ENCODE data around the gene GIPC3.
A peak's percentile ranks its signal among the peaks of the same experiment; 100 is the strongest.

The GIPC3 gene

DNA sequence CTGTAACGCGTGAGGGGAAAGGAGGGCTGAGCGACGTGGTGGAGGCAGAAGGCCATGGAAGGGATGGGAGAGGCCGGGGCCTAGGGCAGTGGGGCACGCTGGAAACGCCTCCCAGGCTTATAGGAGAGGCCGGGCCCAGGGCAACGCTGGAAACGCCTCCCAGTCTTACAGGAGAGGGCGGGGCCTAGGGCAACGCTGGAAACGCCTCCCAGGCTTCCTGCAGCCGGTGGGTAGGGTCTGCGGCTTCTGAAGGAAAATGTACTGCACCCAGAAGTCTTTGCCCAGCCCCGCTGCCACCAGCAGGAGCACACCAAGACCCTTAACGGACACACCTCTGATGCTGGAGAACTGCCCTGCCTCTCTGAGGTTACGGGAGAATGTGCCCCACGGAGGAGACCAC lies 32.2 kb downstream of the GIPC3 start:
- no peaks in the 10 kb centered on the region for H3K27me3 ChIP-seq (ENCODE audit: insufficient read depth, poor library complexity, severe bottlenecking)
- H3K9me3 ChIP-seq (ENCODE audit: severe bottlenecking) = no peaks in the 10 kb centered on the region
- H3K4me1 ChIP-seq (ENCODE audit: insufficient read depth, poor library complexity, severe bottlenecking) = no peaks in the 10 kb centered on the region
- no peak overlapping the region for H3K4me3 ChIP-seq (ENCODE audit: severe bottlenecking)
- 0 out of 2 replicates have a peak, but pooled peaks cover under 1% of the 10 kb centered on the region for H3K36me3 ChIP-seq (ENCODE audit: low read depth)
- H3K27ac ChIP-seq (ENCODE audit: poor library complexity, severe bottlenecking) = no peak overlapping the region
- TF ChIP-seq, protein P1, sequence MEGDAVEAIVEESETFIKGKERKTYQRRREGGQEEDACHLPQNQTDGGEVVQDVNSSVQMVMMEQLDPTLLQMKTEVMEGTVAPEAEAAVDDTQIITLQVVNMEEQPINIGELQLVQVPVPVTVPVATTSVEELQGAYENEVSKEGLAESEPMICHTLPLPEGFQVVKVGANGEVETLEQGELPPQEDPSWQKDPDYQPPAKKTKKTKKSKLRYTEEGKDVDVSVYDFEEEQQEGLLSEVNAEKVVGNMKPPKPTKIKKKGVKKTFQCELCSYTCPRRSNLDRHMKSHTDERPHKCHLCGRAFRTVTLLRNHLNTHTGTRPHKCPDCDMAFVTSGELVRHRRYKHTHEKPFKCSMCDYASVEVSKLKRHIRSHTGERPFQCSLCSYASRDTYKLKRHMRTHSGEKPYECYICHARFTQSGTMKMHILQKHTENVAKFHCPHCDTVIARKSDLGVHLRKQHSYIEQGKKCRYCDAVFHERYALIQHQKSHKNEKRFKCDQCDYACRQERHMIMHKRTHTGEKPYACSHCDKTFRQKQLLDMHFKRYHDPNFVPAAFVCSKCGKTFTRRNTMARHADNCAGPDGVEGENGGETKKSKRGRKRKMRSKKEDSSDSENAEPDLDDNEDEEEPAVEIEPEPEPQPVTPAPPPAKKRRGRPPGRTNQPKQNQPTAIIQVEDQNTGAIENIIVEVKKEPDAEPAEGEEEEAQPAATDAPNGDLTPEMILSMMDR (IDR thresholded peaks at IDR 0.05; ENCODE audit: poor library complexity, severe bottlenecking) = no peak
- peak; percentile 43 for DNase-seq (ENCODE audit: low spot score)
- ATAC-seq (ENCODE audit: low read depth) = no peak

DNA sequence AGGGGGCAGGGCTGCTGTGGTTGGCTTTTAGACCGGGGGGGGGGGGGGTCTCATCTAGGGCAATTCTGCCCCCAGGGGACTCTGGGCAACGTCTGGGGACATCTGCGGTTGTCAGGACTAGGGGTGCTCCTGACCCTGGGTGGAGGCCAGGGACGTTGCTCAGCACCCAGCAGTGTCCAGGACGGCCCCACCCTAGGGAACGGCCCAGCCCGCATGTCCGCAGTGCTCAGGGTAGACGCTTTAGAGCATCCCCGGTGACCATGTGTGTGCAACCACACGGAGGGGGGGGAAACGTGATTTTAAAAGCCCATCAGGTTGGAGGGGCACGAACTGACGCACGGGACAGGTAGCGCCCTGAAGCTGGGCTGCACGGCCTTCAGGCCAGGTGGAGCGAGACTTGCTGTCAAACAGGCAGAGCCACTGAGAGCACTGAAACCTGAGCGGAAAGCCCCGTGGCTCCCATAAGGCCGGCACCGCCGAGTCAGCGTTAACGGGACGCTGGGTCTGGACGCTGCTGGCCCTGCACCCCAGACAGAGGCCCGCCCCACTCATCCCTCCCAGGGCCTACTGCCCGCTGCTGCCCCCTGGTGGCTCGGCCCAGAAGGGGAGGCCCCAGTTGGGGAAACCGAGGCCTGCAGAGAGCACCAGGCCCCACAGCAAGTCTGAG lies 33.0 kb downstream of the GIPC3 start:
- no peaks in the 10 kb centered on the region for H3K9me3 ChIP-seq (ENCODE audit: severe bottlenecking)
- 0 out of 2 replicates have a peak, but pooled peaks cover 4% of the 10 kb centered on the region for H3K36me3 ChIP-seq (ENCODE audit: low read depth)
- no peak overlapping the region for H3K4me3 ChIP-seq (ENCODE audit: severe bottlenecking)
- no peaks in the 10 kb centered on the region for H3K27me3 ChIP-seq (ENCODE audit: insufficient read depth, poor library complexity, severe bottlenecking)
- H3K4me1 ChIP-seq (ENCODE audit: insufficient read depth, poor library complexity, severe bottlenecking) = no peaks in the 10 kb centered on the region
- DNase-seq (ENCODE audit: low spot score) (peak; percentile 34), ATAC-seq (ENCODE audit: low read depth) (peak; percentile 44; the same call in 2 of the 3 replicates)
- TF ChIP-seq, protein P1 (IDR thresholded peaks at IDR 0.05; ENCODE audit: poor library complexity, severe bottlenecking) = peak; percentile 74
- no peak overlapping the region for H3K27ac ChIP-seq (ENCODE audit: poor library complexity, severe bottlenecking)

DNA sequence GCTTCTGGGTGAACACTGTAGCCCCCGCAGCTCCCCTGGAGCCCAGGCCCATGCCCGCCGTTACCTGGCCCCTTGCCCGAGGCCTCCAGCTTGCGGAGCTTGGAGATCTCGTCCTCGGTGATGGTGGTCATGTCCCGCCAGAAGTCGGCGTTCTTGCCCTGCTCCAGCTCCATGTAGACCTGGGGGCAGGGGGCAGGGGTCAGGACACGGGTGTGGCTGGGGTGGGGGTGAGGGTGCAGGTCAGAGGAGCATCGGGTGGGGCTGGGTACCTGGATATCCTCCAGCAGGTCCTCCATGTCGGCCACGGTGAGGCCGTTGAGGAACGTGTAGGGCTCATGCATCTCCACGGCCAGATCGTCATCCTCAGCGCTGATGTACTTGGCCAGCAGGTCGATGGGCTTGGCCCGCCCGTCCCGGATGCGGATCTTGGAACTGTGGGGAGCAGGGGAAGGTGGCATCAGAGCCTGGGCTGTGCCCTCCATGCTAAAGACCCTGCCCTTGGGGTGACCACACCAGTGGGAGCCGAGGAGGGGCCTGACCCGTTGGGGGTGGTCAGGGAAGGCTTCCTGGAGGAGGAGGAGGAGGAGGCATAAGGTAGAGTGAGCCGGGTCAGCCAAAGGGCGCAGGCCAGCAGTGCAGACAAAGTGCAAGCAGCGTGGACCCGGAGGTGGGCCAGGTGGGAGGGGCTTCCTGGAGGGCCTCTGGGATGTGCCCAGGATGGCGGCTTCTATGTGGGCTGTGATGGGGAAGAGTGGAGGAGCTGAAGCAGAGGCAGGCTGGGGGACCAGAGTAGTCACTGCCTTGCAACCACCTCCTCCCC lies 33.7 kb downstream of the GIPC3 start:
- ATAC-seq (ENCODE audit: low read depth) = no peak

DNA sequence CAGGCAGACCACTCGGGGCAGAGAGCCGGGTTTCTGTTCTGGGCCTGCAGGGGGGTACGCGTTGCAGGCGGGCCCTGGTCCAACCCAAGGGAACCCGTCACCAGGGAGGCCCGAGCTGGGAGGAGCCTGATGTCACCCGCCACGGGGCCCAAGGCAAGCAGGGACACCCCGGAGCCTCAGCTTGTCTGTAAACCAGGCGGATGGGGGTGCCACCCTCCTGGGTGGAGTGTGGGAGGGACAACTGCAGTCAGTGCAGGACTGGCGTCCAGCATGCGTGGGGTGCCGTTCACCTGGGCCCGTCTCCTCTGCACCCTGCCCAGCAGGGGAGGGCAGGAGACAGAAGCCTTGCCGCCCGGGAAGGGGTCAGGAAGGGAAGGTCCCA lies 34.3 kb downstream of the GIPC3 start:
- no peak overlapping the region for H3K4me3 ChIP-seq (ENCODE audit: severe bottlenecking)
- H3K4me1 ChIP-seq (ENCODE audit: insufficient read depth, poor library complexity, severe bottlenecking) = no peaks in the 10 kb centered on the region
- H3K9me3 ChIP-seq (ENCODE audit: severe bottlenecking) = no peaks in the 10 kb centered on the region
- ATAC-seq (ENCODE audit: low read depth) = no peak
- H3K27me3 ChIP-seq (ENCODE audit: insufficient read depth, poor library complexity, severe bottlenecking) = no peaks in the 10 kb centered on the region
- TF ChIP-seq, protein P1 (IDR thresholded peaks at IDR 0.05; ENCODE audit: poor library complexity, severe bottlenecking) = no peak
- H3K36me3 ChIP-seq (ENCODE audit: low read depth) = 0 out of 2 replicates have a peak, but pooled peaks cover 4% of the 10 kb centered on the region
- DNase-seq (ENCODE audit: low spot score) = peak; percentile 68
- H3K27ac ChIP-seq (ENCODE audit: poor library complexity, severe bottlenecking) = no peak overlapping the region

More for the DNA sequence above, 33.7 kb downstream of the GIPC3 start:
- H3K27ac ChIP-seq (ENCODE audit: poor library complexity, severe bottlenecking) = no peak overlapping the region
- H3K9me3 ChIP-seq (ENCODE audit: severe bottlenecking) = no peaks in the 10 kb centered on the region
- H3K36me3 ChIP-seq (ENCODE audit: low read depth) = 0 out of 2 replicates have a peak, but pooled peaks cover 4% of the 10 kb centered on the region
- peak; percentile 65 for DNase-seq (ENCODE audit: low spot score)
- no peak overlapping the region for H3K4me3 ChIP-seq (ENCODE audit: severe bottlenecking)
- no peaks in the 10 kb centered on the region for H3K4me1 ChIP-seq (ENCODE audit: insufficient read depth, poor library complexity, severe bottlenecking)
- TF ChIP-seq, protein P1 (IDR thresholded peaks at IDR 0.05; ENCODE audit: poor library complexity, severe bottlenecking) = peak; percentile 48
- H3K27me3 ChIP-seq (ENCODE audit: insufficient read depth, poor library complexity, severe bottlenecking) = no peaks in the 10 kb centered on the region
